SK-N-SH (cell line): Measurements from ENCODE around the gene ARAF. TPM values are rescaled to one million over a fixed set of nuclear protein-coding genes. Genes with fewer than 3 reads are reported as not detected.

Experiments
- CTCF ChIA-PET: fragments of 300-600, 350-600 bp; formaldehyde crosslinking; extraction: SDS; loops from one replicate; lab custom pipeline; 2021; lab: Yijun Ruan, JAX
- POLR2A ChIA-PET: fragments of 350-600 bp; sonication (Branson Sonifier 250); formaldehyde crosslinking; extraction: SDS; loops from one replicate; lab custom pipeline; 2020; ENCODE audit warnings: antibody characterized with exemption, inconsistent platforms; lab: Yijun Ruan, JAX
- DNase-seq: peaks from one replicate; pipeline ENCODE4 v3.0.0; 2012
- H2AFZ ChIP-seq: fragments of 200-600 bp; sonication (generic); 2 replicates; pipeline ENCODE4 v1.8.1; 2016; ENCODE audit warnings: antibody characterized with exemption, mild to moderate bottlenecking, low read depth
- H3F3A ChIP-seq: fragments of 200-600 bp; sonication (generic); replicated peaks from 2 replicates; pipeline ENCODE3; 2016; ENCODE audit warnings: antibody characterized with exemption, mild to moderate bottlenecking; ENCODE audit not compliant: insufficient read depth
- H3K27ac ChIP-seq, 2 experiments: fragments of 200-500 bp in 1 of 2; fragments of 200-600 bp in 1 of 2; sonication (Bioruptor generic) in 1 of 2; sonication (generic), shearing (Covaris generic) in 1 of 2; 2 replicates each; pipeline versions ENCODE4 v1.5.1 to v1.6.1; 2014 to 2016; ENCODE audit warnings: low read depth in 2 of 2, inconsistent platforms in 1 of 2, low read length in 1 of 2, mild to moderate bottlenecking in 1 of 2, mixed read lengths in 1 of 2
- H3K27me3 ChIP-seq: fragments of 200-600 bp; sonication (generic), shearing (Covaris generic); 2 replicates; pipeline ENCODE4 v1.6.1; 2016; ENCODE audit warnings: mixed run types; ENCODE audit not compliant: insufficient read depth
- H3K36me3 ChIP-seq, 2 experiments: fragments of 200-500 bp in 1 of 2; fragments of 200-600 bp in 1 of 2; sonication (Bioruptor generic) in 1 of 2; sonication (generic) in 1 of 2; replicated peaks in 1 of 2; 2 replicates each; pipeline versions ENCODE3 to v1.5.1; 2014 to 2016; ENCODE audit warnings: low read length in 1 of 2, mild to moderate bottlenecking in 1 of 2; ENCODE audit not compliant: insufficient read depth in 2 of 2, control insufficient read depth in 1 of 2
- H3K4me1 ChIP-seq, 2 experiments: fragments of 200-500 bp in 1 of 2; fragments of 200-600 bp in 1 of 2; sonication (Bioruptor generic) in 1 of 2; sonication (generic), shearing (Covaris generic) in 1 of 2; 2 replicates each; pipeline versions ENCODE4 v1.5.1 to v1.6.1; 2014 to 2016; ENCODE audit warnings: low read depth in 1 of 2, low read length in 1 of 2, mixed run types in 1 of 2; ENCODE audit not compliant: insufficient read depth in 2 of 2, control insufficient read depth in 1 of 2
- H3K4me2 ChIP-seq: fragments of 200-600 bp; sonication (generic), shearing (Covaris generic); 2 replicates; pipeline ENCODE4 v1.6.1; 2017; ENCODE audit warnings: mixed run types
- H3K4me3 ChIP-seq, 2 experiments: fragments of 200-500 bp in 1 of 2; fragments of 200-600 bp in 1 of 2; sonication (Bioruptor generic) in 1 of 2; sonication (generic), shearing (Covaris generic) in 1 of 2; 2 replicates each; pipeline versions ENCODE4 v1.5.1 to v1.8.1; 2014 to 2016; ENCODE audit warnings: low read depth in 2 of 2, inconsistent platforms in 1 of 2, low read length in 1 of 2, mild to moderate bottlenecking in 1 of 2, mixed read lengths in 1 of 2, moderate library complexity in 1 of 2
- H3K79me2 ChIP-seq: fragments of 200-600 bp; sonication (generic); 2 replicates; pipeline ENCODE4 v1.8.1; 2017; ENCODE audit warnings: mild to moderate bottlenecking; ENCODE audit not compliant: insufficient read depth
- H3K9ac ChIP-seq: fragments of 200-600 bp; sonication (generic); 2 replicates; pipeline ENCODE4 v1.6.1; 2017; ENCODE audit warnings: mixed run types
- H3K9me2 ChIP-seq: fragments of 200-600 bp; sonication (generic); 2 replicates; pipeline ENCODE4 v1.6.1; 2017; ENCODE audit warnings: mixed run types
- H3K9me3 ChIP-seq: fragments of 200-600 bp; sonication (generic); 2 replicates; pipeline ENCODE4 v1.6.1; 2017; ENCODE audit warnings: mixed run types, mild to moderate bottlenecking, moderate library complexity
- H4K20me1 ChIP-seq: fragments of 200-600 bp; sonication (generic); 2 replicates; pipeline ENCODE4 v1.6.1; 2017; ENCODE audit warnings: mild to moderate bottlenecking, mixed run types; ENCODE audit not compliant: insufficient read depth
- ELF1 ChIP-seq: IDR thresholded peaks from 2 replicates; pipeline ENCODE4 v1.4.0; 2012
- EP300 ChIP-seq, 2 experiments: IDR thresholded peaks; 2 replicates each; pipeline versions ENCODE4 v1.4.0 to v1.6.1; 2012; ENCODE audit warnings: borderline replicate concordance in 1 of 2, low read depth in 1 of 2, low read length in 1 of 2
- EZH2phosphoT487 ChIP-seq: fragments of 200-600 bp; sonication (generic); IDR thresholded peaks from 2 replicates; pipeline ENCODE4 v1.6.1; 2017; ENCODE audit warnings: low read depth, mixed run types, mild to moderate bottlenecking, antibody characterized with exemption, moderate library complexity, borderline replicate concordance
- FOSL2 ChIP-seq: IDR thresholded peaks from 2 replicates; pipeline ENCODE4 v1.4.0; 2012; ENCODE audit warnings: low read depth, mild to moderate bottlenecking, moderate library complexity, borderline replicate concordance
- FOXJ3 ChIP-seq: sonication (generic); formaldehyde crosslinking; IDR thresholded peaks from 2 replicates; pipeline ENCODE4 v1.5.1; 2020; ENCODE audit warnings: mild to moderate bottlenecking, missing genetic modification reagents
- FOXM1 ChIP-seq: IDR thresholded peaks from 2 replicates; pipeline ENCODE4 v1.4.0; 2012; ENCODE audit warnings: low read depth, mild to moderate bottlenecking
- GABPA ChIP-seq: IDR thresholded peaks from 2 replicates; pipeline ENCODE4 v1.4.0; 2012; ENCODE audit warnings: low read depth, mild to moderate bottlenecking
- GATA2 ChIP-seq: sonication (generic); formaldehyde crosslinking; IDR thresholded peaks from 2 replicates; pipeline ENCODE4 v1.5.0; 2020; ENCODE audit warnings: mild to moderate bottlenecking, missing genetic modification reagents
- IRF3 ChIP-seq: fragments of 150-350 bp; IDR thresholded peaks from 2 replicates; pipeline ENCODE4 v1.6.1; 2016; ENCODE audit warnings: mild to moderate bottlenecking, low read depth, low read length
- JUND ChIP-seq: IDR thresholded peaks from 2 replicates; pipeline ENCODE4 v1.4.0; 2012
- MAX ChIP-seq: IDR thresholded peaks from 2 replicates; pipeline ENCODE4 v1.4.0; 2012; ENCODE audit warnings: low read depth
- MEF2A ChIP-seq: IDR thresholded peaks from 2 replicates; pipeline ENCODE4 v1.4.0; 2012; ENCODE audit warnings: low read depth, borderline replicate concordance
- MXI1 ChIP-seq: IDR thresholded peaks from 2 replicates; pipeline ENCODE4 v1.6.1; 2012; ENCODE audit warnings: mild to moderate bottlenecking, low read depth, low read length, improper control_type of control experiment
- NFIC ChIP-seq: IDR thresholded peaks from 2 replicates; pipeline ENCODE4 v1.4.0; 2012; ENCODE audit warnings: borderline replicate concordance
- PBX3 ChIP-seq: IDR thresholded peaks from 2 replicates; pipeline ENCODE4; 2012
- POLR2AphosphoS5 ChIP-seq: IDR thresholded peaks from 2 replicates; pipeline ENCODE4 v1.6.1; 2012; ENCODE audit warnings: low read depth, low read length
- RAD21 ChIP-seq: IDR thresholded peaks from 2 replicates; pipeline ENCODE4 v1.6.1; 2012; ENCODE audit warnings: mild to moderate bottlenecking, low read length
- RFX5 ChIP-seq: IDR thresholded peaks from 2 replicates; pipeline ENCODE4 v1.6.1; 2012; ENCODE audit warnings: mild to moderate bottlenecking, improper control_type of control experiment, low read length
- SMC3 ChIP-seq: IDR thresholded peaks from 2 replicates; pipeline ENCODE4 v1.6.1; 2012; ENCODE audit warnings: low read depth, low read length, improper control_type of control experiment
- TAF1 ChIP-seq: IDR thresholded peaks from 2 replicates; pipeline ENCODE4 v1.6.1; 2012; ENCODE audit warnings: low read depth, mild to moderate bottlenecking, low read length, moderate library complexity, borderline replicate concordance
- TCF12 ChIP-seq: IDR thresholded peaks from 2 replicates; pipeline ENCODE4 v1.4.0; 2012
- TEAD4 ChIP-seq: IDR thresholded peaks from 2 replicates; pipeline ENCODE4 v1.4.0; 2012; ENCODE audit warnings: mild to moderate bottlenecking, borderline replicate concordance; ENCODE audit not compliant: insufficient read depth
- ZBTB33 ChIP-seq: IDR thresholded peaks from 2 replicates; pipeline ENCODE4 v1.4.0; 2012; ENCODE audit warnings: low read depth, borderline replicate concordance
- WGBS: methylation state at CpG from one replicate; pipeline ENCODE4 v1.1.6; 2017; ENCODE audit warnings: low lambda C conversion rate; 5-methylcytosine and 5-hydroxymethylcytosine counted together
- polyA plus RNA-seq, 3 experiments: library from polyadenylated mRNA; depleted of rRNA; stranded (reverse); fragments of >200 nt; gene quantifications; 2 replicates each; pipeline ENCODE4 v1.2.3, GENCODE V29; 2012
- TF ChIP-seq, protein P1 (sequence below): IDR thresholded peaks from 2 replicates; pipeline ENCODE4 v1.4.0; 2012; ENCODE audit warnings: low read depth, borderline replicate concordance

Gene ARAF
- polyA plus RNA-seq, 1 of the 3 experiments (the other 2 are of a cell fraction), result 48.6 TPM

GRCh38 chrX:47593522-47593921 lies 32.5 kb downstream of the ARAF start (continued):
- TF ChIP-seq TEAD4 (no peak), TCF12 (no peak), MAX (no peak), GATA2 (CRISPR knock-in tag) (no peak), PBX3 (no peak)

- Histone ChIP-seq H3K4me3 (no peak overlapping the region), H3K9me3 (no peaks in the 10 kb centered on the region), H4K20me1 (no peaks in the 10 kb centered on the region), H3K36me3 (no peaks in the 10 kb centered on the region), H3K4me1 (no peaks in the 10 kb centered on the region), H3K4me2 (no peak overlapping the region), H2AFZ (no peak overlapping the region), H3F3A (no peaks in the 10 kb centered on the region), H3K9me2 (no peaks in the 10 kb centered on the region), H3K9ac (no peak overlapping the region), H3K79me2 (no peaks in the 10 kb centered on the region), H3K27ac (no peak overlapping the region), H3K27me3 (no peaks in the 10 kb centered on the region)
- DNase-seq, result no peak
- CTCF ChIA-PET, result interaction anchor here (1.3 kb wide), 1 partner anchor 48 kb away, joined by 4 read pairs; no protein-coding TSS in a partner anchor
- 29% methylated on average over 1 of the region's 1 CpG for WGBS
- POLR2A ChIA-PET, result no interaction called here
- TF ChIP-seq, protein P1, sequence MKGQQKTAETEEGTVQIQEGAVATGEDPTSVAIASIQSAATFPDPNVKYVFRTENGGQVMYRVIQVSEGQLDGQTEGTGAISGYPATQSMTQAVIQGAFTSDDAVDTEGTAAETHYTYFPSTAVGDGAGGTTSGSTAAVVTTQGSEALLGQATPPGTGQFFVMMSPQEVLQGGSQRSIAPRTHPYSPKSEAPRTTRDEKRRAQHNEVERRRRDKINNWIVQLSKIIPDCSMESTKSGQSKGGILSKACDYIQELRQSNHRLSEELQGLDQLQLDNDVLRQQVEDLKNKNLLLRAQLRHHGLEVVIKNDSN, result no peak
- TF ChIP-seq SMC3 (no peak), MXI1 (no peak), FOXJ3 (CRISPR knock-in tag) (no peak), EP300 (IDR thresholded peaks at IDR 0.05; ENCODE audit: borderline replicate concordance in 1 of 2, low read depth in 1 of 2, low read length in 1 of 2) (no peak), NFIC (no peak), TAF1 (no peak), FOSL2 (no peak), FOXM1 (no peak), POLR2AphosphoS5 (no peak), IRF3 (no peak), EZH2phosphoT487 (no peak), ELF1 (no peak), GABPA (no peak), RFX5 (no peak), RAD21 (no peak), TCF12 (no peak), ZBTB33 (no peak), MEF2A (no peak), JUND (no peak)
- TF ChIP-seq, all 33 proteins: peak for 0
These were observed 34.8 kb downstream of the ARAF start for GRCh38 chrX:47595716-47596251.
